ENCODE measurements around the gene EYA2. TPM values are rescaled to one million over a fixed set of nuclear protein-coding genes. Genes with fewer than 3 reads are reported as not detected.
"Not testable (repeated sequence)": the region's sequence is repeated elsewhere in the genome, so short reads cannot be mapped to it uniquely, and the experiment has no call there.

EYA2 gene
- polyA plus RNA-seq, 5 donors = 0.80 to 2.7 (median 1.3) TPM

DNA sequence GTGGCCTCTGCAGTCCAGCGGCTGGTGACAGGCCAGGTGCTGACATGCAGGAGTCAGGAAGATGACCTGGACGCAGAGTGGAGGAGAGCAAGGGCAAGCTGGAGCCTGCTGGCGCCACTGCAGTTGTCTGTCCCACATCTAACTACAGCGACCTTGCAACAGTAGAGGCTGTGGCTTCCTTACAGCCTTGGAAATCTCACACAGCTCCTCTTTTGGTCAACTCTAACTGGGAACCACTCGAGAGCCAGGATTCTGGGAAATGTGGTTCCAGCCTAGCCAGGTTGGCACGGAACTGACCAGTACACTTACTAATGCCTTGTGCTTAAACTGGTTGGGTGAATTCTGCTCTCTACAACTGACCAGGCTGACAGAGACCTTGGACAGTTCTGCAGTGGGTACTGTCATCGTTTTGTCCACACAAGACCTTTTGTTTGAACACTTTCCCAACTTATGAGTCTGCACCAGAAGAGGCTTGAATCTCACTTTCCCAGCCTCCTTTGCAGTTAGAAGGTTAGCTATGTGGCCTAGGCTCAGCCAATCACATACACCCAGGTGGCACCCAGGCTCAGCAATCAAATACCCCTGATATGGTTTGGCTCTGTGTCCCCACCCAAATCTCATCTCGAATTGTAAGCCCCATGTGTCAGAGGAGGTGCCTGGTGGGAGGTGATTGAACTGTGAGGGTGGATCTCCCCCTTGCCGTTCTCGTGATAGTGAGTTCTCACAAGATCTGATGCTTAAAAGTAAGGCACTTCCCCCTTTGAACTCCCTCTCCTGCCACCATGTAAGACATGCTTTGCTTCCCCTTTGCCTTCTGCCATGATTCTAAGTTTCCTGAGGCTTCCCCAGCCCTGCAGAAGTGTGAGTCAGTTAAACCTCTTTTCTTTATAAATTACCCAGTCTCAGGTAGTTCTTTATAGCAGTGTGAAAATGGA is 308.4 kb downstream of the EYA2 start:
- no peak for DNase-seq

GRCh38 chr20:47204008-47204849 is 309.6 kb downstream of the EYA2 start:
- DNase-seq = no peak

- not testable (repeated sequence) for DNase-seq
Observed at GRCh38 chr20:47204850-47205122, 310.1 kb downstream of the EYA2 start.

DNA sequence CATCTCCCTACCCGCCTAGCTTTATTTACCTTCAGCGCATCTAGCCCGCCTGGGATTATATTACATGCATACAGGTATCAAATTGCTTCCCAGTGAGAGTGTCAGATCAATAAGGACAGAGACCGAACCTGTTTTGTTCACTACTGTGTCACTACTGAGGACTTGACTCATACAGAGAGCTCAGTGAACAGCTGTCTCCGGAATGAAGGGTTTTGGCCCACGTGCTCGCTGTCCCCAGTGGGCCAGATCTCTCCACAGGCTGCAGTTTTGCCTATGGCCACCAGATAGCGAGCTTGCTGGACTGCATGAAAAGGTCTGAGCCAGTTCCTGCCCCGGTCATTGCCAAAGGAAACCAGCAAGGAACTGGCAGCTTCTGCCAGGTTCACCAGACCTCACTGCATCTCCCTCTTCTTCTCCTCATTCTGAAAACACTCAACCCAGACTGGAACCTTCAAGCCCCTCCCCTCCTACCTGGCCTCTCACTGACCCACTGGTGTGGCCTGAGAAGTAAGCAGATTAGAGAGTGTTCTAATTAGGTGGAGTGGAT is 311.0 kb downstream of the EYA2 start:
- no peak for DNase-seq

GRCh38 chr20:47206552-47206951 is 311.9 kb downstream of the EYA2 start:
- not testable (repeated sequence) for DNase-seq

- no peak for DNase-seq
Observed at GRCh38 chr20:47206962-47207641, 312.5 kb downstream of the EYA2 start.

GRCh38 chr20:47208534-47209174 is 314.0 kb downstream of the EYA2 start:
- no peak for DNase-seq

DNA sequence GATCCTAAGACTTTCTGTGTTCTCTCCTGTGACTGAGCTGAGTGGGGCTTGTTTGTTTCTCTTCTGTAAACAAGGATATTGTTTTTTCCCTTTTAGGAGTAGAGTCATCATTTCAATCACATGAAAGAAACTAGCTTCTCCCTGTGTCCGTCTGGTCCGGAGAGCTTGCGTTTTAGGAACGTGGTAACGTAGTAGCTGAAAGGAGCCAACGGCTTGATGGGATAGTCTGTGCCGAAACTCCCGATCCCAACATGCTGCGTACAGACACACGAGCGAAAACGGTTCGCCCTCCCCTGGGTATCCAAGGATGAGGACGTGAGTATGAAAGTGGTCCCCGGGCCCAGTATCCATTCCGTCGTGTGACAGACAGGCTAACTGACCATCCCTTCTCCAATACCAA is 315.3 kb downstream of the EYA2 start:
- DNase-seq = no peak

DNA sequence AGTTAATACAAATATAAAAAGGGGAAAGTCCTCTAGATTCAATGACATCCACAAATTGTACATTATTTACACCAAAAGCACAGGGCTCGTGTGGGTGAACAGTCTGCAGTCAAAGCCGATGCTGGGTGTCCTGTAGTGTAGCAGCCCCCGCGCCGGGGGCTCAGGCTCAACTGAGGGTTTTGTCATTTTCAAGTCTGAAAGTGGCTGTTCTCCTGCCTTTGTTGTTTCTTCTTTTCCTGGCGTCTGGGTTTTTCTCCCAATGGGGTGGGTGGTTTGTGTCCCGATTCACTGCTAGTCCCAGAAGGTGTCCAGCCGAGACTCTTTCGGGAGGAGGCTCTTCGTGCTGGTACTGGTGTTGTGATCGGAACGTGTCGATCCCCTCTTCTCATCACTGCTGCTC is 315.8 kb downstream of the EYA2 start:
- DNase-seq = no peak

GRCh38 chr20:47211036-47211435 is 316.4 kb downstream of the EYA2 start:
- no peak for DNase-seq

DNA sequence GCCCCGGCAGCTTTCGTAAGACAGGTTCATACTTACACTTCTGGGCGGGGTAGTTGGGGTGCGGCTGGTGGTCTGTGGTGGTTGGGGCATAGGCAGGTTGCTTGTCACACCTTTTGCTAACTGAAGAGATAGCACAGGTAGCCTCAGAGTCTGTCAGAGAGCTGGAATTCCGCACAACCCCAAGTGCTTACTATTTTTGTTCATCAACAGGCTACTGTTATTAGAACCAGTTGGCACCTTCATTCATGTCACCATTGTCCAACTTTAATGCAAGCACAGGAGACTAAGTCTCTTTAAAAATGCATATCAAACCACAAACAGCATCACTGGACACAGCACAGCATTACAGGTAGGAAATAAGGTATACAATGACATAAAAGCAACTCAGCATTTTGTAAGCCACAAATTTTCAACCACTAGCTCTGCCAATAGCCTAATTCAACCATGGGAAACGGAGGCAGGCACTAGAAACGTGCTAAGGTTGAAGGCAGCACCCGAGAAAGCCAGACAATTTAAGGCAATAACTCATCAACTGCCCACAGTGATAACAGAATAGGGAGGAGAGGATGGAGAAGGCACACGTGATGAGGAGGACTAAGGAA is 318.1 kb downstream of the EYA2 start:
- no peak for DNase-seq

DNA sequence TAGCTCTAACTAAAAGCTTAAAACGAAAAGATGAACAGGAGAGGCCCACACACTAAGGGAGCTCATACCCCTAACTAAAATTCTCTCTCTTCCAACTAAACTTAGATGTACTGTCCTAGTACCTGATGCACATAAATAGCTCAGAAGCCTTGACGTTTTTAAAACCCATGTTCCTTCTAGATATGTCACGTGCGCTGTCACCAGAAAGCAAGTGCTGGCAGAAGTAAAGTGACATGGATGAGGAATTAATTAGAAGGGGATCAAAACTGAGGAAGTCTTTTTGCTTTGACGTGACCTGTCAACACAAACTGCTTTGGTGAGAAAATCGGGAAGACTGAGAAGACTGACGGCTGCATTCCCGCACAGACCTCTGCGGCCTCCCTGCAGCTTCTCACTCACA is 319.3 kb downstream of the EYA2 start:
- no peak for DNase-seq

DNA sequence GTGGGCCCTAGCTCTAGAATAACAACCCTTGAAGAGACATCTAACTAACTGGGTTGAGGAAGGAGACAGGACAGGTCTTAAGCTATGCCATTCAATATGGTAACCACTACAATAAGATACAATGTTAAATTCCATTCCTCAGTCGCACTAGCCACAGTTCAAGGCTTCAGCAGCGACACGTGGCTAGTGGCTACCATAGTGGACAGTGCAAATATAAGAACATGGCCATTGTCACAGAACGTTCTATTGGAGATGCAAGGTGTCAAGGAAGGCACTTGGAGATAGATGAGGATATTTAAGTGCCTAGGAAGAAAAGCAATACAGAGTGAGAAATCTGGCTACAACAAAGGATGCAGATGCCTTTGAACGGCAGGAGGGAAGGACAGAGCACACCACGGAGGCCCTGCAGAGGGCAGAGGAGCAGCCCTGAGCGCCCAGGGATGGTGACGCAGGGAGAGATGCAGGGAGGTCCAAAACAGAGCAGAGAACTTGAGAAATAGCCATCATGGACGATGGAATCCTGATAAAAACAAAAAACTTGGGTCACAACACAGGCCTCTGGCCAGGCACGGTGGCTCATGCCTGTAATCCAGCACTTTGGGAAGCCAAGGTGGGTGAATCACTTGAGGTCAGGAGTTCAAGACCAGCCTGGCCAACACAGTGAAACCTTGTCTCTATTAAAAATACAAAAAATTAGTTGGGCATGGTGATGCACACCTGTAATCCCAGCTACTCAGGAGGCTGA is 321.2 kb downstream of the EYA2 start:
- DNase-seq = no peak

- no peak for DNase-seq
Observed at GRCh38 chr20:47216819-47217410, 322.3 kb downstream of the EYA2 start.

DNA sequence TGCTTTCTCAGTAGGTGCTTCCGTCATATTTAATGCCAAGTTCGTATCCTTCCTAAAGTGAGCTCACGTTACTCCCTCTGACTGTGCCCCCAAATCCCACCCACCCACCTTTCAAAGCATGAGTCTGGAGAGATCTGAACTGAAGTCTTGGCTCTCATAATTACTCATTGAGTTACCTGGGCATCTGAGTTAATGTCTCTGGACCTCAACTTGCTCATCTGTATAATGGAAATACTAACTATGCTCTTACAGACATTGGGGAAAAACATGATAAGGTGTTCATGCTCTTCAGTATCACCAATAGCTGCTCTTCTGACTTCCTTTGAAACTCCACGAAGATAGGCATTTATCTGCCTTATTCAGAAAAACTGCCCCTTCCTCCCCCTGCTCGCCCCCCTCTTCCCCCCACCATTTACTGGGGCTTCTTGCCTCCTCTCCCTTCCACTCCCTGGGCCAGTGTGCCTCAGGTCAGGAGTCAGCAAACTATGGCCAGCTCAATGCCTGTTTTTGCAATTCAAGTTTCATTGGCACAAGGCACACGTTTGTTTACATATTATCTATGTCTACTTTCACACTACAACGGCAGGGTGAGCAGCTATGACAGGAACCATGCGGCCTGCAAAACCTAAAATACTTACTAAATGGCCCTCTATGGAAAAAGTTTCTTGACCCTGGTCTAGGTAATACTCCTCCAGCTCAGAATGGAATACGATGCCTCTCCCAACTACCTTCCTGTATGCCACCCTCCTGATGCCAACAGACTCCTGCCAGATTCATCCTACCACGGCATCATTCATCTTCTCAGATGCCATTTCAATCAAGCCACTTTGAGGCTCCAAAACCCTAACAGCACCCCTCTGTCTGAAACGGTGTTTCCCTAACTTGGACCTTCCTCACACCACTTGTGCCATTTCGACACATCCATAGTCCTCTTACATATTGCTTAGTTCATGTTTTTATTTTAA is 323.1 kb downstream of the EYA2 start:
- no peak for DNase-seq

DNA sequence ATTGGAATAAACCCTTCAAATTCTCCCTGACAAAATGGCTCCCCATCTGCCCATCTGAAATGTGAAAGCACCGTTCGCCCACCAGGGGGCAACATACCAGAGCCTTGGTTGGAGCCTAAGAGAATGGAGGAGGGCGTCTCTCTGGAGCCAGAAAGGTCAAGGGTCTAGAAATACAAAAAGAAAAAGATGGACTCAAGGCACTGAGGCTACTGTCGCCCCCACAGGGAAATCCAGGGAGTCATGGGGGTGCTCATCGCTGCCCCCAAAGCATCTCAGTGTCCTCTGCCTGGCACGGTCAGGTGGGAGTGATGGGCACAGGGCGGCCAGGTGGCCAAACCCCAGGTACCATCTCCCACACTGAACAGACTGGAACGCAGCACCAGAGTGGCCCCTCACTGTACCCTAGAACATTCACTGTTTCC is 325.5 kb downstream of the EYA2 start:
- DNase-seq = no peak

DNA sequence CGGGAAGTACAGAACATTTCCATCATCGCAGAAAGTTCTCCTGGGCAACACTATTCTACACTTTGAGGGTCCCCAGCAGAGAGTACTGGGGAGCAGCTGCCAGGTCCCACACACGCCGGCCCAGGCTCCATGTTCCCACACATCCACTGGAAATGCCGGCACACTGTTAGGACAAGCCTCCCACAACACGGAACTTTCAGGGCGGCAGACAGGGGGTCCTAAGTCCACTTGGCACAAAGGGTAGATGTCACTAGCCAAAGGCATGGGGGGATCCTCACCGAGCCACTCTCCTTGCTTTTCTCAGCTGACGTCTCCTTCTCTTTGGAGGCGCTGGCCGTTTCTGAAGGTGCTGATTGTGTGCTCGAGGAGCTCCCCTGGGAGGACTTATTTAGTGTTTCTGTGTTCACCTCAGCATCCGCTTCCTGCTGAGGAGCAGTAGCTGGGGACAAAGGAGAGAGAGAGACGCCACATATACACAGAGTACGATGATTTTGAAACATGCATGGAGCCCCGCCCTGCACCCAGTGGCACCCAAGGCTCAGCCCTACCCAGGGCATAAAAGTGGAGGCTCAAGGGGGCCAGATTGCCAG is 326.5 kb downstream of the EYA2 start:
- DNase-seq = no peak

GRCh38 chr20:47222468-47223119 is 328.0 kb downstream of the EYA2 start:
- DNase-seq = no peak
